ENCODE results near the gene CIAO1. TPM values are rescaled to one million over a fixed set of nuclear protein-coding genes. Genes with fewer than 3 reads are reported as not detected.
"Not testable (repeated sequence)": the region's sequence is repeated elsewhere in the genome, so short reads cannot be mapped to it uniquely, and the experiment has no call there.

Gene CIAO1
- total RNA-seq = 90.1 and 96.4 TPM in 2 replicates
- 66.9 and 71.2 TPM in 2 replicates for polyA plus RNA-seq

DNA sequence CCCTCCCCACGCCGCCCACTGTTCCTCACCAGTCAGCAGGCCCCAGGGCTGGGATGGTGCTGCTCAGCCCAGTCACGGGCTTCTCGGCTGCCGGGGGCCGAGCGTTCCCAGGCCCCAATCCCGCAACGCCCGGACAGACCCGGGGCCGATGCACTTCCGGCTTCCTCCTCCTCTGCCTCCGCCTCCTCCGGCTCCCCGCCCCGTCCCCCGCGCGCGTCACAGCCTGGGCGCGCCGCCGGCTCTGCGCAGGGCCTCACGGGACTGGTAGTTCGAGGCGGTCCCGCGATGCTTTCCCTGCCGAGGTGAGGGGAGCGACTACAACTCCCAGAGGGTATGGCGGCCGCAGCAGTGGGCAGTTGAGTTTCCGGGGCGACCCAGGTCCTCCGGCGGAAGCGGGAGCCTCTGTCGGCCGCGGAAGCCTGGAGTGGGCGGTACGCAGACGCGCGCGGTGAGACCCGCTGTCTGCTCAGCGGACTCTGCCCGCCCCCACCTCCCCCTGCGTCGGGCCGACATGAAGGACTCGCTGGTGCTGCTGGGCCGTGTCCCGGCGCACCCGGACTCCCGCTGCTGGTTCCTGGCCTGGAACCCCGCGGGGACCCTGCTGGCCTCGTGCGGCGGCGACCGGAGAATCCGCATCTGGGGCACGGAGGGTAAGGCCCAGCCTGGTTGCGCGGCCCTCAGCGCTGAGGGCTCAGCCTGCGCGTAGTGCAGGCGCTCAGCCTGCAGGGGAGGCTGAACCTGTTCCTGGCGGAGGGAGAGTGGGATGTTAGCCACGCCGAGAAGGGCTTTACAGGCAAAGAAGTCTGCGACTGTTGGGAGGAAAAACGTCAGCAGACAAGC is at the start of gene CIAO1, which contains the start of gene TMEM127:
TSS of gene CIAO1 (plus strand) at position 386 of the 840 bp plus-strand sequence. CDS start at position 512, 126 bp downstream.
TSS of gene TMEM127 (minus strand) at position 158 of the 840 bp plus-strand sequence. CDS start 616 bp downstream, outside the sequence.
- peak; percentile 99 for DNase-seq (ENCODE audit: low spot score)
- TF ChIP-seq CTCF (IDR thresholded peaks at IDR 0.05; ENCODE audit: poor library complexity) (peak; percentile 32), EZH2 (IDR thresholded peaks at IDR 0.05; ENCODE audit: borderline replicate concordance) (no peak)
- Histone ChIP-seq H4K20me1 (ENCODE audit: insufficient read depth, poor library complexity, severe bottlenecking) (peaks cover 10% of the 10 kb centered on the region), H3K4me1 (ENCODE audit: insufficient read depth) (peaks cover 32% of the 10 kb centered on the region), H3K4me2 (peak within 1 kb of the TSS; percentile 99), H3K9me3 (ENCODE audit: low read depth) (no peaks in the 10 kb centered on the region), H3K27me3 (no peaks in the 10 kb centered on the region), H3K9me2 (replicated peaks; ENCODE audit: insufficient read depth) (no peaks in the 10 kb centered on the region), H3K27ac (peak within 1 kb of the TSS; percentile 88), H2AFZ (peak within 1 kb of the TSS; percentile 57), H3K36me3 (replicated peaks; ENCODE audit: insufficient read depth, low read depth) (peaks cover 3% of the 10 kb centered on the region), H3K4me3 (peak within 1 kb of the TSS; percentile 78), H3K79me2 (peaks cover 60% of the 10 kb centered on the region)
- WGBS (ENCODE audit: low lambda C conversion rate, missing lambda C conversion rate) = under 1% methylated on average over 55 of the region's 81 CpGs

- peaks cover 3% of the 10 kb centered on the region for H3K79me2 ChIP-seq
- no peaks in the 10 kb centered on the region for H3K9me3 ChIP-seq (ENCODE audit: low read depth)
- no peak overlapping the region for H3K4me2 ChIP-seq
- WGBS (ENCODE audit: low lambda C conversion rate, missing lambda C conversion rate) = 89% methylated on average over 13 of the region's 13 CpGs
- H3K4me1 ChIP-seq (ENCODE audit: insufficient read depth) = no peaks in the 10 kb centered on the region
- H3K4me3 ChIP-seq = no peak overlapping the region
- no peaks in the 10 kb centered on the region for H3K9me2 ChIP-seq (replicated peaks; ENCODE audit: insufficient read depth)
- no peak for TF ChIP-seq CTCF (IDR thresholded peaks at IDR 0.05; ENCODE audit: poor library complexity)
- TF ChIP-seq EZH2phosphoT487 (IDR thresholded peaks at IDR 0.05; ENCODE audit: low read depth, severe bottlenecking, unreplicated experiment) = no peak
- no peak for TF ChIP-seq EZH2 (IDR thresholded peaks at IDR 0.05; ENCODE audit: borderline replicate concordance)
- no peaks in the 10 kb centered on the region for H3K36me3 ChIP-seq (replicated peaks; ENCODE audit: insufficient read depth, low read depth)
- DNase-seq (ENCODE audit: low spot score) = no peak
- H3K27me3 ChIP-seq = no peaks in the 10 kb centered on the region
- no peak overlapping the region for H2AFZ ChIP-seq
- H3K27ac ChIP-seq = no peak overlapping the region
- no peaks in the 10 kb centered on the region for H4K20me1 ChIP-seq (ENCODE audit: insufficient read depth, poor library complexity, severe bottlenecking)
These were observed 47.4 kb upstream of the CIAO1 start for GRCh38 chr2:96218508-96219131.

GRCh38 chr2:96219959-96220358 is 46.1 kb upstream of the CIAO1 start:
- 88% methylated on average over 4 of the region's 4 CpGs for WGBS (ENCODE audit: low lambda C conversion rate, missing lambda C conversion rate)
- not testable (repeated sequence) for H3K9me3 ChIP-seq (ENCODE audit: low read depth); H3K79me2 ChIP-seq; H4K20me1 ChIP-seq (ENCODE audit: insufficient read depth, poor library complexity, severe bottlenecking); H2AFZ ChIP-seq; H3K27me3 ChIP-seq; H3K4me1 ChIP-seq (ENCODE audit: insufficient read depth); H3K36me3 ChIP-seq (replicated peaks; ENCODE audit: insufficient read depth, low read depth); DNase-seq (ENCODE audit: low spot score); H3K4me3 ChIP-seq; H3K9me2 ChIP-seq (replicated peaks; ENCODE audit: insufficient read depth); H3K27ac ChIP-seq; H3K4me2 ChIP-seq

DNA sequence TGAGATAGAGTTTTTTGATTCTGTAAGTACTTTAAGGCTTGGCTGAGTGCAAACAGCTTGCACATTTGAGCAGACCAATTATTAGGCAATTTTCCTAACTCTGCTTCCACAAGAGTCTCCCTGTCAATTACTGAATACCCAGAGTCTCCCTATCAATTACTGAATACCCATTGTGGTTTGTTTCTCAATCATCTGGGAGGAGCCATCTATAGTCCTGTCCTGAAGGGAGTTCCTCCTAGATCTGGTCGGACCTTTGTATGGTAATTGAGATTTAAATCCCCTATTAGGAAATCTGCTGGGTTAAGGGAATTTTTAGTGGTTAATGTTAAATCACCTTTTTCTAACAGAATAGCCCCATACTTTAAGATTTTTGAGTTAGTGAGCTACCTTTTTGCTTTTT is 44.9 kb upstream of the CIAO1 start:
- not testable (repeated sequence) for DNase-seq (ENCODE audit: low spot score); H3K4me2 ChIP-seq; H4K20me1 ChIP-seq (ENCODE audit: insufficient read depth, poor library complexity, severe bottlenecking); H2AFZ ChIP-seq; H3K27me3 ChIP-seq; H3K36me3 ChIP-seq (replicated peaks; ENCODE audit: insufficient read depth, low read depth); H3K4me1 ChIP-seq (ENCODE audit: insufficient read depth); H3K9me2 ChIP-seq (replicated peaks; ENCODE audit: insufficient read depth); H3K27ac ChIP-seq; H3K9me3 ChIP-seq (ENCODE audit: low read depth); H3K4me3 ChIP-seq; H3K79me2 ChIP-seq
- 83% methylated on average over 1 of the region's 1 CpG for WGBS (ENCODE audit: low lambda C conversion rate, missing lambda C conversion rate)
